ACC112 (cell line): Measurements from ENCODE around the gene ERG28.

ENCODE experiments used
- H2AFZ ChIP-seq: fragments of 200-600 bp; sonication (generic); one replicate; pipeline ENCODE4 v1.6.0; 2017; ENCODE audit warnings: antibody characterized with exemption, low read length; ENCODE audit not compliant: unreplicated experiment
- H3K27ac ChIP-seq: fragments of 200-600 bp; sonication (generic); 2 replicates; pipeline ENCODE4 v1.5.1; 2014; ENCODE audit warnings: low read depth, mild to moderate bottlenecking, antibody characterized with exemption, low read length, moderate library complexity
- H3K27me3 ChIP-seq: fragments of 200-600 bp; sonication (generic); 2 replicates; pipeline ENCODE4 v1.6.1; 2014; ENCODE audit warnings: mild to moderate bottlenecking, antibody characterized with exemption, low read length, moderate library complexity, mixed read lengths; ENCODE audit not compliant: insufficient read depth
- H3K36me3 ChIP-seq: fragments of 200-600 bp; sonication (generic); 2 replicates; pipeline ENCODE4 v1.6.1; 2016; ENCODE audit warnings: mild to moderate bottlenecking, antibody characterized with exemption, low read length, moderate library complexity, mixed read lengths; ENCODE audit not compliant: insufficient read depth
- H3K4me1 ChIP-seq: fragments of 200-600 bp; sonication (generic); one replicate; pipeline ENCODE4 v1.6.1; 2016; ENCODE audit warnings: low read length, mixed read lengths; ENCODE audit not compliant: insufficient read depth, unreplicated experiment, control insufficient read depth
- H3K4me3 ChIP-seq: fragments of 200-600 bp; sonication (generic); 2 replicates; pipeline ENCODE4 v1.5.1; 2014; ENCODE audit warnings: mild to moderate bottlenecking, low read depth, low read length
- H3K79me2 ChIP-seq: fragments of 200-600 bp; sonication (generic); one replicate; pipeline ENCODE4 v1.6.0; 2016; ENCODE audit warnings: low read length; ENCODE audit not compliant: control insufficient read depth, unreplicated experiment, insufficient read depth

The ERG28 gene

GRCh38 chr14:75647640-75648039 is 13.0 kb downstream of the ERG28 start:
- no peaks in the 10 kb centered on the region for H3K79me2 ChIP-seq
- peaks cover 19% of the 10 kb centered on the region for H3K36me3 ChIP-seq
- peak overlapping the region; percentile 30; the same call in 1 of the 2 replicates for H3K4me3 ChIP-seq
- no peaks in the 10 kb centered on the region for H3K27me3 ChIP-seq
- H2AFZ ChIP-seq, result no peak overlapping the region
- peaks cover 45% of the 10 kb centered on the region for H3K4me1 ChIP-seq
- H3K27ac ChIP-seq, result peak overlapping the region; percentile 93

GRCh38 chr14:75646762-75647161 is 13.9 kb downstream of the ERG28 start:
- Histone ChIP-seq H3K79me2 (no peaks in the 10 kb centered on the region), H3K4me3 (peak overlapping the region; percentile 6; the same call in 1 of the 2 replicates), H3K27ac (peak overlapping the region; percentile 93), H3K27me3 (no peaks in the 10 kb centered on the region), H3K4me1 (peaks cover 45% of the 10 kb centered on the region), H3K36me3 (peaks cover 19% of the 10 kb centered on the region), H2AFZ (no peak overlapping the region)

GRCh38 chr14:75645056-75645455 is 15.6 kb downstream of the ERG28 start:
- Histone ChIP-seq H3K27ac (peak overlapping the region; percentile 93; the same call in 1 of the 2 replicates), H3K4me3 (no peak overlapping the region), H3K79me2 (no peaks in the 10 kb centered on the region), H2AFZ (no peak overlapping the region), H3K36me3 (peaks cover 13% of the 10 kb centered on the region), H3K4me1 (peaks cover 45% of the 10 kb centered on the region), H3K27me3 (no peaks in the 10 kb centered on the region)

- peaks cover 40% of the 10 kb centered on the region for H3K4me1 ChIP-seq
- H3K36me3 ChIP-seq, result 0 out of 2 replicates have a peak, but pooled peaks cover 3% of the 10 kb centered on the region
- no peak overlapping the region for H3K27ac ChIP-seq
- H2AFZ ChIP-seq, result no peak overlapping the region
- no peaks in the 10 kb centered on the region for H3K27me3 ChIP-seq
- no peaks in the 10 kb centered on the region for H3K79me2 ChIP-seq
- no peak overlapping the region for H3K4me3 ChIP-seq
These were observed 16.7 kb downstream of the ERG28 start for GRCh38 chr14:75643985-75644384.

GRCh38 chr14:75640876-75641275 is 19.8 kb downstream of the ERG28 start:
- Histone ChIP-seq H3K4me3 (no peak overlapping the region), H3K79me2 (no peaks in the 10 kb centered on the region), H3K4me1 (peaks cover 23% of the 10 kb centered on the region), H2AFZ (no peak overlapping the region), H3K36me3 (0 out of 2 replicates have a peak, but pooled peaks cover 3% of the 10 kb centered on the region), H3K27ac (no peak overlapping the region), H3K27me3 (no peaks in the 10 kb centered on the region)

GRCh38 chr14:75636100-75636692 is 24.5 kb downstream of the ERG28 start:
- Histone ChIP-seq H3K36me3 (no peaks in the 10 kb centered on the region), H3K79me2 (no peaks in the 10 kb centered on the region), H3K27me3 (no peaks in the 10 kb centered on the region), H3K27ac (peak overlapping the region; percentile 43; the same call in 1 of the 2 replicates), H3K4me3 (no peak overlapping the region), H2AFZ (no peak overlapping the region), H3K4me1 (peaks cover 12% of the 10 kb centered on the region)

GRCh38 chr14:75634848-75635247 is 25.8 kb downstream of the ERG28 start:
- no peak overlapping the region for H3K27ac ChIP-seq
- no peaks in the 10 kb centered on the region for H3K27me3 ChIP-seq
- no peaks in the 10 kb centered on the region for H3K36me3 ChIP-seq
- H3K4me3 ChIP-seq, result no peak overlapping the region
- H3K79me2 ChIP-seq, result no peaks in the 10 kb centered on the region
- peaks cover 12% of the 10 kb centered on the region for H3K4me1 ChIP-seq
- no peak overlapping the region for H2AFZ ChIP-seq

GRCh38 chr14:75631453-75631831 is 29.2 kb downstream of the ERG28 start:
- Histone ChIP-seq H2AFZ (no peak overlapping the region), H3K4me1 (peaks cover 18% of the 10 kb centered on the region), H3K27me3 (no peaks in the 10 kb centered on the region), H3K36me3 (no peaks in the 10 kb centered on the region), H3K79me2 (no peaks in the 10 kb centered on the region), H3K4me3 (no peak overlapping the region), H3K27ac (no peak overlapping the region)

- no peak overlapping the region for H3K27ac ChIP-seq
- H3K36me3 ChIP-seq, result no peaks in the 10 kb centered on the region
- H3K27me3 ChIP-seq, result no peaks in the 10 kb centered on the region
- no peak overlapping the region for H3K4me3 ChIP-seq
- peaks cover 14% of the 10 kb centered on the region for H3K4me1 ChIP-seq
- no peak overlapping the region for H2AFZ ChIP-seq
- H3K79me2 ChIP-seq, result no peaks in the 10 kb centered on the region
These were observed 29.8 kb downstream of the ERG28 start for GRCh38 chr14:75630695-75631452.

- Histone ChIP-seq H3K79me2 (no peaks in the 10 kb centered on the region), H3K4me1 (peaks cover 13% of the 10 kb centered on the region), H3K27me3 (no peaks in the 10 kb centered on the region), H3K4me3 (no peak overlapping the region), H3K27ac (no peak overlapping the region), H2AFZ (no peak overlapping the region), H3K36me3 (no peaks in the 10 kb centered on the region; the same call in 1 of the 2 replicates)
These were observed 31.9 kb downstream of the ERG28 start for GRCh38 chr14:75628816-75629215.

GRCh38 chr14:75627406-75627805 is 33.3 kb downstream of the ERG28 start:
- Histone ChIP-seq H3K27me3 (no peaks in the 10 kb centered on the region), H3K27ac (peak overlapping the region; percentile 52), H3K4me1 (peaks cover 13% of the 10 kb centered on the region), H3K4me3 (no peak overlapping the region), H3K36me3 (no peaks in the 10 kb centered on the region; the same call in 1 of the 2 replicates), H2AFZ (no peak overlapping the region), H3K79me2 (no peaks in the 10 kb centered on the region)
